ENCODE results near the gene UNKL.

UNKL gene

GRCh38 chr16:1401061-1401757, 13.3 kb downstream of the UNKL start:
- no peak for DNase-seq (ENCODE audit: low spot score)

DNA sequence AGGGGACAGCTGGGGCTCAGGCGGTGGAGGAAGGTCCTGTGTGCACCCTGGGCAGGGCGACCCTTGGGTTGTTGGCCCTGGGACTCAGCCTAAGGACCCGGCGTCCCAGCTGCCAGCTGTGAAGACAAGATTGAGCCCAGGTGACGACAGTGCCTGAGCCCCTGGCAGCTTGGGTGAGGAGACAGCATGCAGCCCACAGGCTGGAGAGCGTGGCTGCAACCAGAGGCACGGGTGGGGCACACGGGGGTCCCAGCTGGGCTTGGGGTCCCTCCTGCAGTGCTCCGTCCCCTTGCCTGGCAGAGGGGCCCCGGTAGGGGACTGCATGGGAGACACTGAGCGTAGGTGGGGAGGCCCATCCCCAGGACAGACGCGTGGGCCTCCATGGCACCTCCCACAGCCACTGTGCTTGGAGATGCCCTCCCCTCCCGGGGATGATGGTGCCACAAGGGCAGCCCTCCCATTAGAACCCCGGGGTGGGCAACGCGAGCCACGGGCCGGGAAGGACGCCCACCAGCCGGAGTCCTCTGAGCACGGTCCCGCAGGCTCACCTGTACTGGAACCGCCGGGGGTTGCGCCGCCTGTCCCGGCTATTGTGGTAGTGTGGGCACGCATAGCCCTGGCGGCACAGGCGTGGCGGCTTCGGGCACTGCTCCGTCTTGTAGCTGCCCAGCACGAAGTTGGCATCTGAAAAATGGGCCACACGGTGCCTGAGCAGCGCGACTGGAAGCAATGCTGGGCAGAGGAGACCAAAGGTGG, 15.5 kb downstream of the UNKL start:
- no peak for DNase-seq (ENCODE audit: low spot score)

DNA sequence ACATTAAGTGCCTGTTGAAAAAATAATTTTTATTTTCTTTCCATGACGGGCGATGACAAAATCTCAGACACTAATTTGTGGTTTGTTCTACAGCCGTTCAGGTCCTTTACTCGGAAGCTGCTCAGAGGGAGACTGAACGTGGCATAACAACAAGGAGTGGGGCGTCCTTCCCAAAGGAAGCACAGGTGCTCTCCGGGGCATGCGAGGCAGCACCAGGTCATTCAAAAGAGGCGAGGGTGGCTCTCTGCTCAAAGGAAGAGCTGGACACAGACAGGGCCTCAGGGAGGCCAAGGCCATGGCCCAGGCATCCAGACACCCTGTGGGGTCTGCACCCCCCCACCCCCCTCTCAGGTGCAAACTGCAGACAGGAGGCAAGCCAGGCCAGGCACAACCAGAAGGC, 16.2 kb downstream of the UNKL start:
- no peak for DNase-seq (ENCODE audit: low spot score)

DNA sequence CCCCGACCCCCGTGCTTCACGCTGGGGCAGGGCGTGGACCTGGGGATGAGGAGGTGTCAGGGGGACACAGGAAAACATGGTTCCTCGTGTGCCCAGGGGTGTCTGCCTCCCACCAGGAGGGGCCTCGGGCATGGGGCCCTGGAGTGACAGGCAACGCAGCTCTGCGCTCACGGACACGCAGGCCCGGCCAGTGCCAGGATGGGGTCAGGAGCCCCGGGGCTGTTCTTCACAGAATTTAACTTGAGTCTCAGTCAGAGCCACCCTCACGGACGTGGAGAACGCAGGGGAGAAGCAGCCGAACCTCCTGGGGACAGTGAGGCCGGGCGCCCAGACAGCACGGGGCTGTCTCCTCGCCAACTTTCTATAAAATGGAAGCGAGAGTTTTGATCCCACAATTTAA, 16.7 kb downstream of the UNKL start:
- no peak for DNase-seq (ENCODE audit: low spot score)

GRCh38 chr16:1395444-1396031, 19.0 kb downstream of the UNKL start:
- DNase-seq (ENCODE audit: low spot score), result peak; percentile 55

DNA sequence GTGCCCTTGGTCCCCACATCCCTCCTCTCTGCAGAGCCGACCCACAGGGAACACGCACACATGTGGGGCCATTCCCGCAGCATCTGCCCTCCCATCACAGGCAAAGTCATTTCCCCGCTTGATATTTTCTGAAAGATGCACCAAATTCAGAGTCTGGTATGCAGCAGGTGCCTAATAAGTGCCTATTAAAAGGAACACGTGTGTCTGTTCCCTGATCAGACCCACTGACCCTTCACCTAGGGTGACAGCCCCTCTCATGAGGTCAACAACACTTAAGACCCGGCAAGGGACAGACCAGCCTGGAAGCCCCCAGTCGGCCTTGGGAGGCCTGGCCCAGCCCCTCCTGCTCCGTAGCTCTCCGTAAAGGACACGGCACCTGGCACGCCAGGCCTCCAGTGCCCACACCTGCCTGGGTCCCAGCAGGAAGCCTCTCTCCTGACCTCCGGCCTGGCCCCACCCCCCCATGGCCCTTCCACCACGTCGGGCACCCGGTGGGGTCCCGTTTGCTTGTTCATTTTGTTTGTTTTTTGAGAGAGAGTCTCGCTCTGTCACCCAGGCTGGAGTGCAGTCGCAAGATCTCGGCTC, 20.0 kb downstream of the UNKL start:
- DNase-seq (ENCODE audit: low spot score), result no peak

- DNase-seq (ENCODE audit: low spot score), result no peak
Observed at GRCh38 chr16:1393613-1394176, 20.8 kb downstream of the UNKL start.

- no peak for DNase-seq (ENCODE audit: low spot score)
Observed at GRCh38 chr16:1392826-1393225, 21.7 kb downstream of the UNKL start.

- DNase-seq (ENCODE audit: low spot score), result peak; percentile 61
Observed at GRCh38 chr16:1390239-1390779, 24.2 kb downstream of the UNKL start.

DNA sequence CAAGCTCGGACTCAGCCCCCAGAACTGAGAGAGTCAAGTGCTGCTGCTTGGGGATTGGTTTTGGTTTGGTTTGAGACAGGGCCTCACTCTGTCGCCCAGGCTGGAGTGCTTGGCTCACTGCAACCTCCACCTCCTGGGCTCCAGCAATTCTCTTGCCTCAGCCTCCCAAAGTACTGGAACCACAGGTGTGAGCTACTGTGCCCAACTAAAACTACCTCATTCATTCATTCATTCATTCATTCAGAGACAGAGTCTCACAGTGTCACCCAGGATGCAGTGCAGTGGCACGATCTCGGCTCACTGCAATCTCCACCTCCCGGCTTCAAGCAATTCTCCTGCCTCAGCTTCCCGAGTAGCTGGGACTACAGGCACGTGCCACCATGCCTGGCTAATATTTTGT, 24.7 kb downstream of the UNKL start:
- no peak for DNase-seq (ENCODE audit: low spot score)

- DNase-seq (ENCODE audit: low spot score), result peak; percentile 65
Observed at GRCh38 chr16:1387331-1387730, 27.2 kb downstream of the UNKL start.

- DNase-seq (ENCODE audit: low spot score), result peak; percentile 49
Observed at GRCh38 chr16:1385232-1385631, 29.3 kb downstream of the UNKL start.

DNA sequence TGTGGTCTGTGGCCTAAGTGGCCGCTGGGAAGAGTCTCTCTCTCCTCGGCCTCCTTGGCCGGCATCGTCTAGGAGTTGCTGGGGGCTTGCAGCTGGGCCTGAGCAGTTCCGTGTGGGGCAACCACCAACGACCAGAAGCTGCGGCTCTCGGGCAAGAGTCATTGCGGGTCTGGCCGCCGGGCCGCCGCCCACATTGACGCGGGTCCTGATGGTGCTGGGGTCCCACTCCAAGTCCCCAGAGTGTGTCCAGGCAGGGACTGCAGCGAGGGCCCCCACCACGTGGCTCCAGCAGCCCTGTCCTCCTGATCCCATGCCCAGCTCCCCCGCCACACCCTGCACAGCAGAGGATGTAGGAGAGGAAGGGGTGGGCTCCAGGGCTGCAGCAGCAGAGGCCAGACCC, 30.9 kb downstream of the UNKL start:
- DNase-seq (ENCODE audit: low spot score), result no peak

- no peak for DNase-seq (ENCODE audit: low spot score)
Observed at GRCh38 chr16:1381612-1382406, 32.7 kb downstream of the UNKL start.

DNA sequence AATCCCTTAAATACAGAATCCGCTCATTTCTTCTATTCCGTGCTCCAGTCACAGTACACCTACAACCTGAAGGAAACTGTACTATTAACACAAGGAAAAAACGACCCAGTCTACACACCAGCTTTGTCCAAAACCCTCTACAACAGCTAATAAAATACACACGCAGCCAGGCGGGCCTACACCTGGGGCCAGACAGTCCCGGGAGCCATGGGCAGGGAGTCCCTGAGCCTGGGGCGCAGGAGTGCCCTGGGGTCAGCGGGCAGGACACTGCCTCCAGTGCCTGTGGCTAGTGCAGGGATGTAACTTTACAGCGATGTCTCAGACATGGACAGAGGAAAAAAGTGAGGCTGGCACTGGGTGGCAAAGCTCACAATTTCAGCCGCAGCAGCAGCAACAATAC, 34.3 kb downstream of the UNKL start:
- no peak for DNase-seq (ENCODE audit: low spot score)

DNA sequence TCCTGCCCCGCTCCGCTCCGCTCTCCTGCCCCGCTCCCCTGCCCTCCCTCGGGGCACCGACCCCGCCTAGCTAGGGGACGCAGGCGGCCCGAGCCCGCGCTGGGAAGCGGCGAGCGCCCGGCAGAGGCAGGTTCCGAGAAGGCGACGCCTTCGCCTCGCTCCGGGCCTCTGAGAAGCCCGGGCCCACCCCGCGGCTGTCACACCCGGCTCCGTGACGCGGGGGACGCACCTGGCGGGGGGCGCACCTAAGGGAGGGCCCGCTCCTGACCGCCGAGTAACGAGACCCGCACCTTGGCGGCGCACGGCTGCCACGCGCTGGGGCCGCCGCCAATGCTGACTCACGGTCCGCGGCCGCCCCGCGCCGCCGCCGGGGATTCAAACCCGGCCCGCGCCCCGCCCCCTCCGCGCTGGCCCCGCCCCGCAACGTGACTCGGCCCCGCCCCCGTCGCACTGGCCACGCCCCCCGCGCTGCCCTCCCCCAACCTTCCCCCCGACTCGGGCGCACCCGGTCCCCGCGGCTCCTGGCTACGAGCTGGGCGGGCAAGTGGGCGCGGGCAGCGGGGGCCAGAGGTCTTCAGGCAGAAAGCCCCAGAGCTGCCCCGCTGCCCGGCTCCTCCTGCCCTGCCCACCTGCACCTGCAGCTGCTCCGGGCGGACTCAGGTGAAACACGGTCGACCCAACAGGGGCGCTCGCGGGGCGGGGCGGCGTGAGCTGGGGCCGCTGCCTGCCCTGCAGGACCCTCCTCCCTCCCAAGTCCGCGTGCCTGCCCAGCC, 35.0 kb downstream of the UNKL start:
- DNase-seq (ENCODE audit: low spot score), result no peak

GRCh38 chr16:1378804-1379303, 35.6 kb downstream of the UNKL start:
- peak; percentile 64 for DNase-seq (ENCODE audit: low spot score)

- DNase-seq (ENCODE audit: low spot score), result peak; percentile 61
Observed at GRCh38 chr16:1378087-1378803, 36.3 kb downstream of the UNKL start.

GRCh38 chr16:1377406-1378010, 37.0 kb downstream of the UNKL start:
- no peak for DNase-seq (ENCODE audit: low spot score)

Measured in left forelimb (tissue), 1 donor.